SK-N-MC (cell line): ENCODE data around the gene GET4.

ENCODE experiments used
- DNase-seq: peaks from one replicate; pipeline ENCODE4 v3.0.0-alpha.2; 2011; ENCODE audit warnings: low read depth, low spot score
- H3K27ac ChIP-seq: fragments of 200-600 bp; sonication (generic); 2 replicates; pipeline ENCODE4 v1.5.1; 2016; ENCODE audit warnings: mixed run types
- H3K36me3 ChIP-seq: fragments of 200-600 bp; sonication (generic); 2 replicates; pipeline ENCODE4 v1.6.1; 2017; ENCODE audit warnings: antibody characterized with exemption, low read length, mixed read lengths; ENCODE audit not compliant: insufficient read depth
- H3K4me3 ChIP-seq: fragments of 200-600 bp; sonication (generic); 2 replicates; pipeline ENCODE4 v1.5.1; 2016
- H3K9ac ChIP-seq: fragments of 200-600 bp; sonication (generic); 2 replicates; pipeline ENCODE4 v1.8.0; 2017; ENCODE audit warnings: mixed run types, mixed read lengths; ENCODE audit not compliant: insufficient read length
- H3K9me3 ChIP-seq: fragments of 200-600 bp; sonication (generic); 2 replicates; pipeline ENCODE4 v1.6.1; 2017; ENCODE audit warnings: low read depth, mild to moderate bottlenecking, antibody characterized with exemption, low read length, moderate library complexity, mixed read lengths
- EZH2 ChIP-seq: fragments of 200-600 bp; sonication (generic); IDR thresholded peaks from one replicate; pipeline ENCODE4 v1.6.1; 2017; ENCODE audit warnings: antibody characterized with exemption
- FOXP2 ChIP-seq: optimal IDR thresholded peaks from 2 replicates; pipeline ENCODE3; 2011; ENCODE audit warnings: mild to moderate bottlenecking, moderate library complexity; ENCODE audit not compliant: insufficient read depth; ENCODE audit errors: extremely low read length, control extremely low read depth
- POLR2AphosphoS5 ChIP-seq: IDR thresholded peaks from 2 replicates; pipeline ENCODE4 v1.6.1; 2012; ENCODE audit warnings: mild to moderate bottlenecking, low read depth, low read length, borderline replicate concordance

GET4 gene

GRCh38 chr7:910931-911431 lies 34.6 kb downstream of the GET4 start:
- H3K9ac ChIP-seq = no peak overlapping the region
- no peaks in the 10 kb centered on the region for H3K9me3 ChIP-seq
- no peak for DNase-seq
- no peaks in the 10 kb centered on the region for H3K36me3 ChIP-seq
- TF ChIP-seq EZH2 (no peak), POLR2AphosphoS5 (no peak), FOXP2 (no peak)
- no peak overlapping the region for H3K4me3 ChIP-seq
- no peak overlapping the region for H3K27ac ChIP-seq

- no peak for DNase-seq
- Histone ChIP-seq H3K4me3 (no peak overlapping the region), H3K27ac (no peak overlapping the region), H3K36me3 (no peaks in the 10 kb centered on the region), H3K9me3 (no peaks in the 10 kb centered on the region), H3K9ac (no peak overlapping the region)
- TF ChIP-seq POLR2AphosphoS5 (no peak), FOXP2 (no peak), EZH2 (no peak)
Measured at GRCh38 chr7:911791-912480, 35.6 kb downstream of the GET4 start.

GRCh38 chr7:913736-914520 lies 37.6 kb downstream of the GET4 start:
- no peak overlapping the region for H3K27ac ChIP-seq
- H3K9ac ChIP-seq = no peak overlapping the region
- H3K36me3 ChIP-seq = no peaks in the 10 kb centered on the region
- no peak for TF ChIP-seq POLR2AphosphoS5
- TF ChIP-seq EZH2 = no peak
- no peak for TF ChIP-seq FOXP2
- H3K4me3 ChIP-seq = no peak overlapping the region
- H3K9me3 ChIP-seq = no peaks in the 10 kb centered on the region
- DNase-seq = no peak

DNA sequence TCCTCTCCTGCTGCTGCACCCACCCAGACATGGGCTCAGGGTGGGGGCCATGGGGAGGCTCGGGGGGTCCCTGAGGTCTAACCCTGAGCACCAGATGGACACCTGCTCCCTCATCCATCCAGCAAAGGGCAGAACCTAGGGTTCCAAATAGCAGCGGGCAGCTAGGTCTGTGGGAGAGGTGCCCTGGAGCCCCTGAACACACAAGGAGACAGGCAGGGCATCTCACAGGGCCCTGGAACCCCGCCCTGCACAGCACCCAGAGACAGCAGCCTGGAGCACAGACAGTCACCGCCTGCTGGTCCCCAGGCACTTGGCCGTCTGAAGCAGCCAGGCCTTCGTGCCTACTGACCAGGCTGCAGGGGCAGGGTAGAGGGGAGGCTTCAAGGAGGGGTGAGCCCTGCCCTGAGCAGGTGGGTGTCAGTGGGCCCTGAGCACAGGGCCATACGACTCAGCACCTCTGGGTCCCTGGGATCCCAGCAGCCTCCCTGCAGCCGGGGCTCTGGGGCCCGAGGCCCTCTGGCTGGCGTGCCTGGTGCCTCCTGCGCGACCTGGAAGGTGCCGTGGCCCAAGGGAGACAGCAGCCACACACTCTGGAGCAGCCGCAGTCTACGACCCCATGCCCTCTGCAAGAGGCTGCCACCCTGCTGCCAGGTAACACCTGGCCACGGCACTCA lies 38.3 kb downstream of the GET4 start:
- Histone ChIP-seq H3K27ac (no peak overlapping the region), H3K36me3 (no peaks in the 10 kb centered on the region)
- no peak for DNase-seq

DNA sequence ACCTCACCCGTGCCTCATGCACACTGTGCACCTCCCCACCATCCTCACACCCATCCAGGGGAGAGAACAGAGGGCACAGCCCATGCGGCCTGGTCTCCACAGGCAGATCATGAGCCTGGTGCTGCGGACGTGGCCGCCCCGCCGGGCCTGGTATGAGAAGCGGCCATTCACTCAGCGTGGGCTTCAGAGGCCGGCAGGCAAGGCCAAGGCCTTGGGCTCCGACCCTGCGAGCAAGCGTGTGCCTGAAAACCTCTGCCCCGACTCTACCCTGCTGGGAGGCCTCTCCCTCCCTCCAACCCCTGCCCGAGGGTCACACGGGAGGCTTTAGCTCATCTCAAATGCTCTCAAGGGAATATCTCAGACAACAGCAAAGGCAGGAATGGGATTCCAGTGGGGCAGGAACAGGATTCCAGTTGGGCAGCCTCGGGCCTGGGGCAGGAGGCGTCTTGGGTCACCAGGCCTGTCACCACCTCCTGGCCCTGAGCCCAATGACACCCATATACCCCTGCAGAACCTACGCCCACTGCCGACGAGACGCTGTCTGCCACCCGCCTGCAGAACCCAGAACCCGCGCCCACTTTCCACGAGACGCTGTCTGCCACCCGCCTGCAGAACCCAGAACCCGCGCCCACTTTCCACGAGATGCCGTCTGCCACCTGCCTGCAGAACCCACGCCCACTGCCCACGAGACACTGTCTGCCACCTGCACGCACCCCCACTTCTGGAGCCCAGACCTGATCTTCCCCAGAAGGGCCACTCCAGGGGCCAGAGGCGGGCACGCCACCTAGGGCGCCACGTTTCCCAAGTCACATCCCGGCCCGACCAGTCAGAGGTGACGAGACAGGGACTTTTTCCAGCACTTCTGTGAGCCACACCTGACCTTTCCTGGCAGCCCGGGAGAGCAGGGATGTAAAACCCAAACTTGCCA lies 39.2 kb downstream of the GET4 start:
- DNase-seq = no peak
- TF ChIP-seq POLR2AphosphoS5 (no peak), EZH2 (no peak), FOXP2 (no peak)
- no peak overlapping the region for H3K27ac ChIP-seq
- H3K36me3 ChIP-seq = no peaks in the 10 kb centered on the region
- H3K4me3 ChIP-seq = no peak overlapping the region
- H3K9me3 ChIP-seq = no peaks in the 10 kb centered on the region
- no peak overlapping the region for H3K9ac ChIP-seq

More for the DNA sequence above, 38.3 kb downstream of the GET4 start:
- H3K4me3 ChIP-seq = no peak overlapping the region
- TF ChIP-seq POLR2AphosphoS5 (no peak), EZH2 (no peak), FOXP2 (no peak)
- H3K9ac ChIP-seq = no peak overlapping the region
- H3K9me3 ChIP-seq = no peaks in the 10 kb centered on the region

DNA sequence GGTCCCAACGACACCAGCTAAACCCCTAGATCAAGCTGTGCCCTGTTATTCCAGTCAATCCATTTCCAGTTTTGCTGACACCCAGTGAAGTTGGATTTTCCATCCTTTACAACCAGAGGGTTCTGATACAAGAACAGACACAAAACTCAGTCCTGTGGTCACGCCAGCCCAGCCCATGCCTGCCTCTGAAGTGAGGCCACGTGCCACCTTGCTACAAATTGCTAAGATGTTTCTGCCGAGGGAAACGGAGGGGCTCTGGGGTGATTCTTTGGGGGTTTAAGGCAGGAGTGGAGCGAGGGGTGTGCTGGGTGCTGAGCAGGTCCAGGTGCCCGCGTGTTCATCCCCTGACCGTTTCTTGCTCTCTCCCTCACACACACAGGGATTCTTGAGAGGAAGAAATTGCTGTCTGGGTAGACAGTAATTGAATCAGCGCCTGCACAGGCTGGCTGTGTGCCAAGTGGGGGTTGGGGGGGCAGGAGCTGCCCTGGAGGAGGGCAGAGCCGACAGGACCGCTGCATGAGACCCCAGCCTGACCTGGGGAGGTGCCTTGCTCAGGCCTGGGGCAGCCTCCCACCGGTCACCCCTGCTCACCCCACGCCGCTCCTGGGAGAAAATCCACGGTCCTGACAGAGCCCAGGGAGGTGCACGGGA lies 40.1 kb downstream of the GET4 start:
- DNase-seq = no peak
- TF ChIP-seq FOXP2 (no peak), POLR2AphosphoS5 (no peak), EZH2 (no peak)
- H3K4me3 ChIP-seq = no peak overlapping the region
- no peaks in the 10 kb centered on the region for H3K9me3 ChIP-seq
- H3K36me3 ChIP-seq = no peaks in the 10 kb centered on the region
- H3K27ac ChIP-seq = no peak overlapping the region
- H3K9ac ChIP-seq = no peak overlapping the region
